Neural cell (in vitro differentiated cells): ENCODE results near the gene LRRC72. TPM values are rescaled to one million over a fixed set of nuclear protein-coding genes. Genes with fewer than 3 reads are reported as not detected.

Experiments
- H2AFZ ChIP-seq: fragments of 200-600, 300-800 bp; sonication (generic), shearing (Covaris generic); 2 replicates; pipeline ENCODE4 v1.6.0; 2014; ENCODE audit warnings: low read depth, mild to moderate bottlenecking, antibody characterized with exemption, low read length, moderate library complexity
- H3F3A ChIP-seq: fragments of 200-600 bp; shearing (Covaris generic); 2 replicates; pipeline ENCODE4 v1.6.1; 2016; ENCODE audit warnings: mild to moderate bottlenecking, moderate library complexity, mixed read lengths, antibody characterized with exemption, low read length; ENCODE audit not compliant: insufficient read depth, poor library complexity, severe bottlenecking
- H3K27ac ChIP-seq: fragments of 200-600, 300-800 bp; sonication (generic), shearing (Covaris generic); 2 replicates; pipeline ENCODE4 v1.5.1; 2014; ENCODE audit warnings: mild to moderate bottlenecking, low read length, moderate library complexity
- H3K27me3 ChIP-seq: fragments of 300-800, 200-600 bp; sonication (generic), shearing (Covaris generic); 2 replicates; pipeline ENCODE4 v1.6.0; 2014; ENCODE audit warnings: mild to moderate bottlenecking, low read depth, low read length, moderate library complexity; ENCODE audit not compliant: insufficient read depth
- H3K36me3 ChIP-seq: fragments of 300-800, 200-600 bp; sonication (generic), shearing (Covaris generic); 2 replicates; pipeline ENCODE4 v1.5.1; 2014; ENCODE audit warnings: mild to moderate bottlenecking, antibody characterized with exemption, low read length, moderate library complexity; ENCODE audit not compliant: insufficient read depth
- H3K4me2 ChIP-seq: fragments of 300-800, 200-600 bp; sonication (generic), shearing (Covaris generic); 2 replicates; pipeline ENCODE4 v1.6.0; 2014; ENCODE audit warnings: mild to moderate bottlenecking, low read length
- H3K4me3 ChIP-seq: fragments of 300-800, 200-600 bp; sonication (generic), shearing (Covaris generic); 2 replicates; pipeline ENCODE4 v1.5.1; 2014; ENCODE audit warnings: mild to moderate bottlenecking, low read length, moderate library complexity
- H3K79me2 ChIP-seq: fragments of 200-600 bp; shearing (Covaris generic); replicated peaks from 2 replicates; pipeline ENCODE4 v1.6.0; 2014; ENCODE audit warnings: mild to moderate bottlenecking, low read length, moderate library complexity; ENCODE audit not compliant: insufficient read depth
- H3K9ac ChIP-seq: fragments of 300-800, 200-600 bp; sonication (generic), shearing (Covaris generic); 2 replicates; pipeline ENCODE4 v1.6.1; 2016; ENCODE audit warnings: mild to moderate bottlenecking, low read length, mixed read lengths
- H3K9me2 ChIP-seq: fragments of 200-600 bp; shearing (Covaris generic); 2 replicates; pipeline ENCODE4 v1.6.1; 2016; ENCODE audit warnings: mild to moderate bottlenecking, low read length, mixed read lengths; ENCODE audit not compliant: insufficient read depth
- H3K9me3 ChIP-seq: fragments of 200-600, 300-800 bp; sonication (generic), shearing (Covaris generic); 2 replicates; pipeline ENCODE4 v1.6.1; 2016; ENCODE audit warnings: mild to moderate bottlenecking, mixed run types, low read length, moderate library complexity, mixed read lengths
- H4K20me1 ChIP-seq: fragments of 200-600 bp; shearing (Covaris generic); 2 replicates; pipeline ENCODE4 v1.6.1; 2016; ENCODE audit warnings: mild to moderate bottlenecking, mixed run types; ENCODE audit not compliant: insufficient read depth
- CTCF ChIP-seq: fragments of 450-650 bp; IDR thresholded peaks from 2 replicates; pipeline ENCODE4 v1.5.1; 2014; ENCODE audit warnings: antibody characterized with exemption, mild to moderate bottlenecking, moderate library complexity; ENCODE audit not compliant: poor library complexity, severe bottlenecking
- EP300 ChIP-seq: fragments of 450-650 bp; conservative IDR thresholded peaks from 2 replicates; pipeline ENCODE4 v1.6.1; 2014; ENCODE audit warnings: antibody characterized with exemption, mild to moderate bottlenecking, moderate library complexity; ENCODE audit not compliant: poor library complexity, severe bottlenecking
- EZH2 ChIP-seq: fragments of 200-600, 300-800 bp; shearing (Covaris generic), sonication (generic); IDR thresholded peaks from 2 replicates; pipeline ENCODE4 v1.6.1; 2014; ENCODE audit warnings: antibody characterized with exemption, low read length, borderline replicate concordance, mild to moderate bottlenecking; ENCODE audit not compliant: insufficient read depth, poor library complexity, severe bottlenecking
- MXI1 ChIP-seq: fragments of 450-650 bp; conservative IDR thresholded peaks from 2 replicates; pipeline ENCODE4 v1.6.1; 2014; ENCODE audit warnings: antibody characterized with exemption, mild to moderate bottlenecking; ENCODE audit not compliant: poor library complexity, severe bottlenecking
- POLR2AphosphoS5 ChIP-seq: IDR thresholded peaks from 2 replicates; pipeline ENCODE4 v1.6.1; 2012
- RAD21 ChIP-seq: fragments of 450-650 bp; conservative IDR thresholded peaks from 2 replicates; pipeline ENCODE4 v1.6.1; 2014; ENCODE audit warnings: antibody characterized with exemption, mild to moderate bottlenecking, moderate library complexity
- REST ChIP-seq: IDR thresholded peaks from 2 replicates; pipeline ENCODE4 v1.6.1; 2012; ENCODE audit warnings: borderline replicate concordance
- SMC3 ChIP-seq: fragments of 450-650 bp; conservative IDR thresholded peaks from 2 replicates; pipeline ENCODE4 v1.6.1; 2014; ENCODE audit warnings: antibody characterized with exemption, mild to moderate bottlenecking, moderate library complexity; ENCODE audit not compliant: poor library complexity
- TAF1 ChIP-seq: IDR thresholded peaks from 2 replicates; pipeline ENCODE4 v1.6.1; 2012; ENCODE audit warnings: low read depth
- polyA plus RNA-seq: library from polyadenylated mRNA; depleted of rRNA; stranded (reverse); fragments of >200 nt; gene quantifications from 2 replicates; pipeline ENCODE4 v1.2.3, GENCODE V29; 2014

The LRRC72 gene
- polyA plus RNA-seq, 1 donor from 2014 or later, result not detected

DNA sequence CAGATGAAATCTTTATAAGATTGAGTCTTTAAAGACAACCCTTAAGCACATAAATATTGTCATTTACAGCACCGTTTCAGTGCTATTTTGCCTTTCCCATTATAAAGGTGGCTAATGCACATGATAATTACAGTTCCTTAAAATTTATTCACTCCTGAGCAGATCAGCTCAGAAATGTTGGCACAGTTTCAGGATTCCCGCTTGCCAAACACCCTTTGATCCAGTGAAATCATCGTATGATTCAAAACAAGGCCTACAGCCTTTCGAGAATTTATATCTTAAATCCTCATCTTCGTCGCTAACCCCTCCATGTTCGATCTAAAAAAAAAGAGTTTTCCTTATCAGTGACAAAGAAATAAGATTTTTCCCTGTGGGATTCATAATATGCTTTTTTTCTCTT, 47.0 kb upstream of the LRRC72 start:
- Histone ChIP-seq H3K27ac (no peak overlapping the region), H4K20me1 (no peaks in the 10 kb centered on the region), H3K79me2 (no peaks in the 10 kb centered on the region), H3K4me3 (no peak overlapping the region), H2AFZ (no peak overlapping the region), H3K36me3 (no peaks in the 10 kb centered on the region), H3K9ac (no peak overlapping the region), H3K9me2 (no peaks in the 10 kb centered on the region), H3K27me3 (no peaks in the 10 kb centered on the region), H3F3A (no peaks in the 10 kb centered on the region), H3K4me2 (no peak overlapping the region), H3K9me3 (no peaks in the 10 kb centered on the region)
- TF ChIP-seq EZH2 (no peak), POLR2AphosphoS5 (no peak), CTCF (no peak), MXI1 (no peak), TAF1 (no peak), EP300 (no peak), REST (no peak), SMC3 (no peak), RAD21 (no peak)

GRCh38 chr7:16484453-16485158, 42.0 kb upstream of the LRRC72 start:
- Histone ChIP-seq H3K4me3 (no peak overlapping the region), H3K79me2 (no peaks in the 10 kb centered on the region), H3K27me3 (no peaks in the 10 kb centered on the region), H4K20me1 (no peaks in the 10 kb centered on the region), H3K9me2 (no peaks in the 10 kb centered on the region), H3F3A (no peaks in the 10 kb centered on the region), H3K9ac (no peak overlapping the region), H3K4me2 (no peak overlapping the region), H3K9me3 (no peaks in the 10 kb centered on the region), H3K27ac (no peak overlapping the region), H3K36me3 (no peaks in the 10 kb centered on the region), H2AFZ (no peak overlapping the region)
- TF ChIP-seq EZH2, result no peak
- no peak for TF ChIP-seq MXI1
- TF ChIP-seq REST, result no peak
- TF ChIP-seq TAF1, result no peak
- no peak for TF ChIP-seq EP300
- no peak for TF ChIP-seq RAD21
- TF ChIP-seq CTCF, result no peak
- TF ChIP-seq SMC3, result no peak
- TF ChIP-seq POLR2AphosphoS5, result no peak
